Measurements from ENCODE around the gene ZNF276. TPM values are rescaled to one million over a fixed set of nuclear protein-coding genes. Genes with fewer than 3 reads are reported as not detected.

ZNF276 gene
- total RNA-seq, 1 donor from 2014 or later = 16.2 TPM

- Mint-ChIP-seq H3K27ac (ENCODE audit: unreplicated experiment) (no peak overlapping the region), H3K36me3 (ENCODE audit: low read depth) (peaks cover 33% of the 10 kb centered on the region), H3K27me3 (ENCODE audit: low read depth) (no peaks in the 10 kb centered on the region), H3K9me3 (ENCODE audit: low read depth) (no peaks in the 10 kb centered on the region), H3K4me1 (ENCODE audit: low read depth) (no peaks in the 10 kb centered on the region), H3K4me3 (ENCODE audit: unreplicated experiment) (no peak overlapping the region)
- no peak for TF ChIP-seq CTCF (IDR thresholded peaks at IDR 0.05)
- no peak for DNase-seq (ENCODE audit: low spot score)
Measured at GRCh38 chr16:89736554-89736953, 15.2 kb downstream of the ZNF276 start.

- Mint-ChIP-seq H3K4me3 (ENCODE audit: unreplicated experiment) (no peak overlapping the region), H3K27ac (ENCODE audit: unreplicated experiment) (no peak overlapping the region)
- TF ChIP-seq CTCF (IDR thresholded peaks at IDR 0.05) = no peak
Measured at GRCh38 chr16:89737341-89738071, 16.2 kb downstream of the ZNF276 start.

GRCh38 chr16:89738072-89738377 is 16.7 kb downstream of the ZNF276 start:
- Mint-ChIP-seq H3K36me3 (ENCODE audit: low read depth) (peaks cover 29% of the 10 kb centered on the region), H3K27me3 (ENCODE audit: low read depth) (no peaks in the 10 kb centered on the region), H3K27ac (ENCODE audit: unreplicated experiment) (no peak overlapping the region), H3K4me1 (ENCODE audit: low read depth) (peaks cover 3% of the 10 kb centered on the region), H3K9me3 (ENCODE audit: low read depth) (no peaks in the 10 kb centered on the region), H3K4me3 (ENCODE audit: unreplicated experiment) (no peak overlapping the region)
- TF ChIP-seq CTCF (IDR thresholded peaks at IDR 0.05) = no peak
- no peak for DNase-seq (ENCODE audit: low spot score)

More at GRCh38 chr16:89737341-89738071, 16.2 kb downstream of the ZNF276 start:
- Mint-ChIP-seq H3K27me3 (ENCODE audit: low read depth) (no peaks in the 10 kb centered on the region), H3K4me1 (ENCODE audit: low read depth) (no peaks in the 10 kb centered on the region), H3K36me3 (ENCODE audit: low read depth) (peaks cover 31% of the 10 kb centered on the region), H3K9me3 (ENCODE audit: low read depth) (no peaks in the 10 kb centered on the region)
- DNase-seq (ENCODE audit: low spot score) = no peak

- no peak for TF ChIP-seq CTCF (IDR thresholded peaks at IDR 0.05)
- Mint-ChIP-seq H3K9me3 (ENCODE audit: low read depth) (no peaks in the 10 kb centered on the region), H3K27ac (ENCODE audit: unreplicated experiment) (no peak overlapping the region), H3K36me3 (ENCODE audit: low read depth) (peaks cover 28% of the 10 kb centered on the region), H3K4me1 (ENCODE audit: low read depth) (peaks cover 3% of the 10 kb centered on the region), H3K4me3 (ENCODE audit: unreplicated experiment) (no peak overlapping the region), H3K27me3 (ENCODE audit: low read depth) (no peaks in the 10 kb centered on the region)
- DNase-seq (ENCODE audit: low spot score) = no peak
Measured at GRCh38 chr16:89738538-89739317, 17.4 kb downstream of the ZNF276 start.

GRCh38 chr16:89739383-89739782 is 18.0 kb downstream of the ZNF276 start:
- Mint-ChIP-seq H3K36me3 (ENCODE audit: low read depth) (peaks cover 26% of the 10 kb centered on the region), H3K9me3 (ENCODE audit: low read depth) (no peaks in the 10 kb centered on the region), H3K4me1 (ENCODE audit: low read depth) (peaks cover 3% of the 10 kb centered on the region), H3K27me3 (ENCODE audit: low read depth) (no peaks in the 10 kb centered on the region), H3K27ac (ENCODE audit: unreplicated experiment) (no peak overlapping the region), H3K4me3 (ENCODE audit: unreplicated experiment) (no peak overlapping the region)
- TF ChIP-seq CTCF (IDR thresholded peaks at IDR 0.05) = no peak
- DNase-seq (ENCODE audit: low spot score) = no peak

Data from chondrocyte (in vitro differentiated cells).